Measurements from ENCODE around the gene DDX56. TPM values are rescaled to one million over a fixed set of nuclear protein-coding genes. Genes with fewer than 3 reads are reported as not detected.
A peak's percentile ranks its signal among the peaks of the same experiment; 100 is the strongest.

The DDX56 gene
- polyA plus RNA-seq, 1 of the 3 experiments (the other 2 are of a cell fraction) = 97.1 TPM

DNA sequence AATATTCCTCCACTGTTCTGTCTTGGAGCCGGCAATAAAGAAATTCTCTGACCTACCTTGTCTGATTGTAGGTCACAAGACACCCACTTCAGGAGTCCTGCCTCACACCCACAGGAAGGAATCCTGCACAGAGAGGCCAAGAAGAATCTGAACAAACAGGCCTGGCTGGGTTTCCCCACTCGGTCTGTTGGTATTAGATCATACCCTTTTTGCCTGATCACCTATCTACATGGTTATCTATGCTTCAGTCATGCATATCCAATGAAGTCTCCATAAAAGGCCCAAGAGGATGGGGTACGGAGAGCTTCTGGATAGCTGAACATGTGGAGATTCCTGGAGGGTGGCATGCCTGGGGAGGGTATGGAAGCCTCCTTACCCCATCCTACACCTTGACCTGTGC, 45.0 kb upstream of the DDX56 start:
- POLR2A ChIA-PET = interaction anchor here (0.6 kb wide), 1 partner anchor 317 kb away, joined by 3 read pairs; no protein-coding TSS in a partner anchor
- H3K9me3 ChIP-seq = no peaks in the 10 kb centered on the region
- peaks cover 17% of the 10 kb centered on the region for H3F3A ChIP-seq (replicated peaks; ENCODE audit: insufficient read depth)
- H3K4me2 ChIP-seq = no peak overlapping the region
- TF ChIP-seq YY1 (IDR thresholded peaks at IDR 0.05; ENCODE audit: low read depth) (no peak), CTCF (IDR thresholded peaks at IDR 0.05) (no peak), GABPA (IDR thresholded peaks at IDR 0.05; ENCODE audit: low read depth) (no peak), ELF1 (IDR thresholded peaks at IDR 0.05) (no peak), RFX5 (IDR thresholded peaks at IDR 0.05; ENCODE audit: low read length) (no peak), FOXM1 (IDR thresholded peaks at IDR 0.05; ENCODE audit: low read depth) (no peak), EP300 (IDR thresholded peaks at IDR 0.05; ENCODE audit: borderline replicate concordance in 1 of 2, low read depth in 1 of 2, low read length in 1 of 2) (no peak), EZH2phosphoT487 (IDR thresholded peaks at IDR 0.05; ENCODE audit: borderline replicate concordance, low read depth) (no peak), TAF1 (IDR thresholded peaks at IDR 0.05; ENCODE audit: borderline replicate concordance, low read depth, low read length) (no peak), POLR2AphosphoS5 (IDR thresholded peaks at IDR 0.05; ENCODE audit: low read depth, low read length) (no peak), RXRA (IDR thresholded peaks at IDR 0.05; ENCODE audit: borderline replicate concordance, low read depth) (no peak), FOXJ3 (CRISPR knock-in tag; IDR thresholded peaks at IDR 0.05) (no peak), USF2 (IDR thresholded peaks at IDR 0.05; ENCODE audit: borderline replicate concordance, low read depth, low read length) (no peak), CHD2 (IDR thresholded peaks at IDR 0.05; ENCODE audit: low read length, partially characterized antibody) (no peak), FOSL2 (IDR thresholded peaks at IDR 0.05; ENCODE audit: borderline replicate concordance, low read depth) (no peak)
- H3K27ac ChIP-seq (ENCODE audit: low read depth in 2 of 2, low read length in 1 of 2) = no peak overlapping the region
- H3K9me2 ChIP-seq = no peaks in the 10 kb centered on the region
- 0 out of 2 replicates have a peak, but pooled peaks cover 13% of the 10 kb centered on the region for H4K20me1 ChIP-seq (ENCODE audit: insufficient read depth)
- peaks cover 3% of the 10 kb centered on the region in 2 experiments for H3K36me3 ChIP-seq (replicated peaks in 1 of 2; ENCODE audit: control insufficient read depth in 1 of 2, insufficient read depth in 2 of 2, low read length in 1 of 2)
- H3K79me2 ChIP-seq (ENCODE audit: insufficient read depth) = peaks cover 98% of the 10 kb centered on the region
- no peak overlapping the region for H2AFZ ChIP-seq (ENCODE audit: low read depth)
- WGBS (ENCODE audit: low lambda C conversion rate) = 85% methylated on average over 3 of the region's 3 CpGs
- no peak overlapping the region for H3K4me3 ChIP-seq (ENCODE audit: low read depth in 2 of 2, low read length in 1 of 2)
- no peak overlapping the region for H3K9ac ChIP-seq
- no peak for DNase-seq
- H3K4me1 ChIP-seq (ENCODE audit: control insufficient read depth in 1 of 2, insufficient read depth in 2 of 2, low read depth in 1 of 2, low read length in 1 of 2) = peaks cover 0 to 9% of the 10 kb centered on the region in 2 experiments; a peak in 3 of 4 replicates
- H3K27me3 ChIP-seq (ENCODE audit: insufficient read depth) = no peaks in the 10 kb centered on the region
- CTCF ChIA-PET = no interaction called here

GRCh38 chr7:44618045-44618444, 44.3 kb upstream of the DDX56 start:
- Histone ChIP-seq H3K9ac (peak overlapping the region; percentile 16; the same call in 1 of the 2 replicates), H3K4me1 (ENCODE audit: control insufficient read depth in 1 of 2, insufficient read depth in 2 of 2, low read depth in 1 of 2, low read length in 1 of 2) (peaks cover 0 to 9% of the 10 kb centered on the region in 2 experiments; a peak in 3 of 4 replicates), H3K9me2 (no peaks in the 10 kb centered on the region), H4K20me1 (ENCODE audit: insufficient read depth) (0 out of 2 replicates have a peak, but pooled peaks cover 12% of the 10 kb centered on the region), H3K36me3 (replicated peaks in 1 of 2; ENCODE audit: control insufficient read depth in 1 of 2, insufficient read depth in 2 of 2, low read length in 1 of 2) (peaks cover 3% of the 10 kb centered on the region in 2 experiments), H3K27me3 (ENCODE audit: insufficient read depth) (no peaks in the 10 kb centered on the region), H3K27ac (ENCODE audit: low read depth in 2 of 2, low read length in 1 of 2) (peak overlapping the region in 1 of 2 experiments; percentile 67; a peak in 2 of 4 replicates), H3K79me2 (ENCODE audit: insufficient read depth) (peaks cover 98% of the 10 kb centered on the region), H3K4me3 (ENCODE audit: low read depth in 2 of 2, low read length in 1 of 2) (no peak overlapping the region), H2AFZ (ENCODE audit: low read depth) (no peak overlapping the region), H3K4me2 (peak overlapping the region; percentile 49), H3F3A (replicated peaks; ENCODE audit: insufficient read depth) (peaks cover 17% of the 10 kb centered on the region), H3K9me3 (no peaks in the 10 kb centered on the region)
- CTCF ChIA-PET = interaction anchor here (1.4 kb wide), 1 partner anchor 180 kb away, joined by 4 read pairs; no protein-coding TSS in a partner anchor
- WGBS (ENCODE audit: low lambda C conversion rate) = 82% methylated on average over 1 of the region's 1 CpG
- POLR2A ChIA-PET = no interaction called here
- no peak for DNase-seq
- no peak for TF ChIP-seq TCF12 (IDR thresholded peaks at IDR 0.05)
- no peak for TF ChIP-seq USF2 (IDR thresholded peaks at IDR 0.05; ENCODE audit: borderline replicate concordance, low read depth, low read length)
- TF ChIP-seq RXRA (IDR thresholded peaks at IDR 0.05; ENCODE audit: borderline replicate concordance, low read depth) = no peak
- no peak for TF ChIP-seq SMC3 (IDR thresholded peaks at IDR 0.05; ENCODE audit: low read depth, low read length)
- no peak for TF ChIP-seq EP300 (IDR thresholded peaks at IDR 0.05; ENCODE audit: borderline replicate concordance in 1 of 2, low read depth in 1 of 2, low read length in 1 of 2)
- TF ChIP-seq POLR2AphosphoS5 (IDR thresholded peaks at IDR 0.05; ENCODE audit: low read depth, low read length) = no peak
- no peak for TF ChIP-seq REST (IDR thresholded peaks at IDR 0.05; ENCODE audit: low read depth, low read length)
